Stimulated activated CD8-positive, alpha-beta memory T cell treated with anti-CD3 and anti-CD28 coated beads, Interleukin-7, amount 100 ng/mL, for 48 hours (primary cell): Measurements from ENCODE around the gene MYEF2.

Experiments used
- DNase-seq, 2 donors: peaks; one replicate each; pipeline ENCODE4 v3.0.0-alpha.2; 2020; ENCODE audit warnings: low read depth in 1 of 2; ENCODE audit errors: extremely low read depth in 1 of 2

The MYEF2 gene

GRCh38 chr15:48145923-48146322 is 32.2 kb downstream of the MYEF2 start:
- DNase-seq: no peak

GRCh38 chr15:48144889-48145288 is 33.2 kb downstream of the MYEF2 start:
- no peak for DNase-seq

GRCh38 chr15:48143856-48144255 is 34.2 kb downstream of the MYEF2 start:
- no peak for DNase-seq

- DNase-seq: no peak
Observed at GRCh38 chr15:48132874-48133273, 45.2 kb downstream of the MYEF2 start.

- no peak for DNase-seq
Observed at GRCh38 chr15:48131324-48131723, 46.8 kb downstream of the MYEF2 start.

GRCh38 chr15:48126667-48127355 is 51.3 kb downstream of the MYEF2 start:
- no peak for DNase-seq

- no peak for DNase-seq
Observed at GRCh38 chr15:48121849-48122248, 56.2 kb downstream of the MYEF2 start.

GRCh38 chr15:48120745-48121144 is 57.4 kb downstream of the MYEF2 start, which contains the start of gene SLC24A5:
SLC24A5 (plus strand) TSS chr15:48120990; CDS start chr15:48121045, 55 bp downstream.
- DNase-seq: no peak

GRCh38 chr15:48119277-48119676 is 58.8 kb downstream of the MYEF2 start:
- DNase-seq: no peak

- DNase-seq: no peak
Observed at GRCh38 chr15:48112242-48112641, 65.9 kb downstream of the MYEF2 start.

- no peak for DNase-seq
Observed at GRCh38 chr15:48109856-48110531, 68.1 kb downstream of the MYEF2 start.

GRCh38 chr15:48109212-48109611 is 68.9 kb downstream of the MYEF2 start:
- DNase-seq: no peak

GRCh38 chr15:48105936-48106335 is 72.2 kb downstream of the MYEF2 start:
- no peak for DNase-seq

GRCh38 chr15:48103647-48104046 is 74.4 kb downstream of the MYEF2 start:
- DNase-seq: no peak

GRCh38 chr15:48102167-48102566 is 75.9 kb downstream of the MYEF2 start:
- no peak for DNase-seq

- no peak for DNase-seq
Observed at GRCh38 chr15:48101376-48101961, 76.6 kb downstream of the MYEF2 start.

- no peak for DNase-seq
Observed at GRCh38 chr15:48097264-48097663, 80.8 kb downstream of the MYEF2 start.

GRCh38 chr15:48096813-48097212 is 81.3 kb downstream of the MYEF2 start:
- DNase-seq: no peak

GRCh38 chr15:48096355-48096786 is 81.7 kb downstream of the MYEF2 start:
- DNase-seq: no peak

GRCh38 chr15:48091522-48091921 is 86.6 kb downstream of the MYEF2 start:
- DNase-seq: no peak

- DNase-seq: no peak
Observed at GRCh38 chr15:48090666-48091065, 87.4 kb downstream of the MYEF2 start.

GRCh38 chr15:48090115-48090514 is 88.0 kb downstream of the MYEF2 start:
- no peak for DNase-seq
